ENCODE results near the gene CDKL5. TPM values are rescaled to one million over a fixed set of nuclear protein-coding genes. Genes with fewer than 3 reads are reported as not detected.

The CDKL5 gene
- total and polyA plus RNA-seq, 2 experiments from 2014 or later = 7.5 to 13.7 TPM

DNA sequence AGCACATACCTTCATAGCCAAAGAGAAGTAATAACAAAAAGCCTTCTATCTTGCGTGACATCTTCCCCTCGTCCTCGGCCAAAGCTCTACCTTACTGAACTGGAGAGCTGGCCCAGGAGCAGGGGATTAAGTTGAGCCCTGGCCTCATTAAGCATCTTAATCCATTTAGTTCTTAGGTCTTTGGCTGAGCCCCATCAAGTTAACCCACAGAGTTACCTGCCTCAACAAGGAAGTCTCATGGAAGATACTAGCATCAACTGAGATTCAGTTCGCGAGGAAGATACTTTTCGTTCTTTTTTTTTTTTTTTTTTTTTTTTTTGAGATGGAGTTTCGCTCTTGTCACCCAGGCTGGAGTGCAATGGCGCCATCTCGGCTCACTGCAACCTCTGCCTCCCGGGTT is 246.6 kb downstream of the CDKL5 start, which contains the start of gene RS1:
RS1 (minus strand) TSS at position 101 of the 400 bp plus-strand sequence; CDS start at position 61, 40 bp downstream.
- ATAC-seq (no peak), DNase-seq (ENCODE audit: low spot score) (no peak)
- H3K27me3 ChIP-seq (ENCODE audit: insufficient read depth) = no peaks in the 10 kb centered on the region
- H3K36me3 ChIP-seq (ENCODE audit: insufficient read depth) = no peaks in the 10 kb centered on the region
- no peaks in the 10 kb centered on the region for H3F3A ChIP-seq (replicated peaks; ENCODE audit: low read depth)
- H2AFZ ChIP-seq = no peak within 1 kb of the TSS
- no peaks in the 10 kb centered on the region for H3K9me3 Mint-ChIP-seq
- H3K27ac ChIP-seq (ENCODE audit: low read depth) = no peak within 1 kb of the TSS
- no peaks in the 10 kb centered on the region for H3K4me1 ChIP-seq (ENCODE audit: insufficient read depth)
- peaks cover 8% of the 10 kb centered on the region for H3K27me3 Mint-ChIP-seq (ENCODE audit: insufficient read depth, low read depth, poor library complexity)
- TF ChIP-seq ZNF331 (CRISPR knock-in tag; IDR thresholded peaks at IDR 0.05; ENCODE audit: low read depth) = no peak
- TF ChIP-seq JUNB (IDR thresholded peaks at IDR 0.05; ENCODE audit: unreplicated experiment) = no peak
- no peak for TF ChIP-seq NANOG (IDR thresholded peaks at IDR 0.05; ENCODE audit: borderline replicate concordance)
- TF ChIP-seq, protein P1, sequence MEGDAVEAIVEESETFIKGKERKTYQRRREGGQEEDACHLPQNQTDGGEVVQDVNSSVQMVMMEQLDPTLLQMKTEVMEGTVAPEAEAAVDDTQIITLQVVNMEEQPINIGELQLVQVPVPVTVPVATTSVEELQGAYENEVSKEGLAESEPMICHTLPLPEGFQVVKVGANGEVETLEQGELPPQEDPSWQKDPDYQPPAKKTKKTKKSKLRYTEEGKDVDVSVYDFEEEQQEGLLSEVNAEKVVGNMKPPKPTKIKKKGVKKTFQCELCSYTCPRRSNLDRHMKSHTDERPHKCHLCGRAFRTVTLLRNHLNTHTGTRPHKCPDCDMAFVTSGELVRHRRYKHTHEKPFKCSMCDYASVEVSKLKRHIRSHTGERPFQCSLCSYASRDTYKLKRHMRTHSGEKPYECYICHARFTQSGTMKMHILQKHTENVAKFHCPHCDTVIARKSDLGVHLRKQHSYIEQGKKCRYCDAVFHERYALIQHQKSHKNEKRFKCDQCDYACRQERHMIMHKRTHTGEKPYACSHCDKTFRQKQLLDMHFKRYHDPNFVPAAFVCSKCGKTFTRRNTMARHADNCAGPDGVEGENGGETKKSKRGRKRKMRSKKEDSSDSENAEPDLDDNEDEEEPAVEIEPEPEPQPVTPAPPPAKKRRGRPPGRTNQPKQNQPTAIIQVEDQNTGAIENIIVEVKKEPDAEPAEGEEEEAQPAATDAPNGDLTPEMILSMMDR (conservative IDR thresholded peaks at IDR 0.05; ENCODE audit: low read depth in 2 of 2) = no peak
- TF ChIP-seq, protein P2, sequence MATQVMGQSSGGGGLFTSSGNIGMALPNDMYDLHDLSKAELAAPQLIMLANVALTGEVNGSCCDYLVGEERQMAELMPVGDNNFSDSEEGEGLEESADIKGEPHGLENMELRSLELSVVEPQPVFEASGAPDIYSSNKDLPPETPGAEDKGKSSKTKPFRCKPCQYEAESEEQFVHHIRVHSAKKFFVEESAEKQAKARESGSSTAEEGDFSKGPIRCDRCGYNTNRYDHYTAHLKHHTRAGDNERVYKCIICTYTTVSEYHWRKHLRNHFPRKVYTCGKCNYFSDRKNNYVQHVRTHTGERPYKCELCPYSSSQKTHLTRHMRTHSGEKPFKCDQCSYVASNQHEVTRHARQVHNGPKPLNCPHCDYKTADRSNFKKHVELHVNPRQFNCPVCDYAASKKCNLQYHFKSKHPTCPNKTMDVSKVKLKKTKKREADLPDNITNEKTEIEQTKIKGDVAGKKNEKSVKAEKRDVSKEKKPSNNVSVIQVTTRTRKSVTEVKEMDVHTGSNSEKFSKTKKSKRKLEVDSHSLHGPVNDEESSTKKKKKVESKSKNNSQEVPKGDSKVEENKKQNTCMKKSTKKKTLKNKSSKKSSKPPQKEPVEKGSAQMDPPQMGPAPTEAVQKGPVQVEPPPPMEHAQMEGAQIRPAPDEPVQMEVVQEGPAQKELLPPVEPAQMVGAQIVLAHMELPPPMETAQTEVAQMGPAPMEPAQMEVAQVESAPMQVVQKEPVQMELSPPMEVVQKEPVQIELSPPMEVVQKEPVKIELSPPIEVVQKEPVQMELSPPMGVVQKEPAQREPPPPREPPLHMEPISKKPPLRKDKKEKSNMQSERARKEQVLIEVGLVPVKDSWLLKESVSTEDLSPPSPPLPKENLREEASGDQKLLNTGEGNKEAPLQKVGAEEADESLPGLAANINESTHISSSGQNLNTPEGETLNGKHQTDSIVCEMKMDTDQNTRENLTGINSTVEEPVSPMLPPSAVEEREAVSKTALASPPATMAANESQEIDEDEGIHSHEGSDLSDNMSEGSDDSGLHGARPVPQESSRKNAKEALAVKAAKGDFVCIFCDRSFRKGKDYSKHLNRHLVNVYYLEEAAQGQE (IDR thresholded peaks at IDR 0.05; ENCODE audit: unreplicated experiment) = no peak
- TF ChIP-seq EZH2phosphoT487 (IDR thresholded peaks at IDR 0.05; ENCODE audit: unreplicated experiment) = no peak
- TF ChIP-seq STAT1 (IDR thresholded peaks at IDR 0.05; ENCODE audit: unreplicated experiment) = no peak
- no peak for TF ChIP-seq ZNF114 (CRISPR knock-in tag; IDR thresholded peaks at IDR 0.05)
- TF ChIP-seq, protein P3, sequence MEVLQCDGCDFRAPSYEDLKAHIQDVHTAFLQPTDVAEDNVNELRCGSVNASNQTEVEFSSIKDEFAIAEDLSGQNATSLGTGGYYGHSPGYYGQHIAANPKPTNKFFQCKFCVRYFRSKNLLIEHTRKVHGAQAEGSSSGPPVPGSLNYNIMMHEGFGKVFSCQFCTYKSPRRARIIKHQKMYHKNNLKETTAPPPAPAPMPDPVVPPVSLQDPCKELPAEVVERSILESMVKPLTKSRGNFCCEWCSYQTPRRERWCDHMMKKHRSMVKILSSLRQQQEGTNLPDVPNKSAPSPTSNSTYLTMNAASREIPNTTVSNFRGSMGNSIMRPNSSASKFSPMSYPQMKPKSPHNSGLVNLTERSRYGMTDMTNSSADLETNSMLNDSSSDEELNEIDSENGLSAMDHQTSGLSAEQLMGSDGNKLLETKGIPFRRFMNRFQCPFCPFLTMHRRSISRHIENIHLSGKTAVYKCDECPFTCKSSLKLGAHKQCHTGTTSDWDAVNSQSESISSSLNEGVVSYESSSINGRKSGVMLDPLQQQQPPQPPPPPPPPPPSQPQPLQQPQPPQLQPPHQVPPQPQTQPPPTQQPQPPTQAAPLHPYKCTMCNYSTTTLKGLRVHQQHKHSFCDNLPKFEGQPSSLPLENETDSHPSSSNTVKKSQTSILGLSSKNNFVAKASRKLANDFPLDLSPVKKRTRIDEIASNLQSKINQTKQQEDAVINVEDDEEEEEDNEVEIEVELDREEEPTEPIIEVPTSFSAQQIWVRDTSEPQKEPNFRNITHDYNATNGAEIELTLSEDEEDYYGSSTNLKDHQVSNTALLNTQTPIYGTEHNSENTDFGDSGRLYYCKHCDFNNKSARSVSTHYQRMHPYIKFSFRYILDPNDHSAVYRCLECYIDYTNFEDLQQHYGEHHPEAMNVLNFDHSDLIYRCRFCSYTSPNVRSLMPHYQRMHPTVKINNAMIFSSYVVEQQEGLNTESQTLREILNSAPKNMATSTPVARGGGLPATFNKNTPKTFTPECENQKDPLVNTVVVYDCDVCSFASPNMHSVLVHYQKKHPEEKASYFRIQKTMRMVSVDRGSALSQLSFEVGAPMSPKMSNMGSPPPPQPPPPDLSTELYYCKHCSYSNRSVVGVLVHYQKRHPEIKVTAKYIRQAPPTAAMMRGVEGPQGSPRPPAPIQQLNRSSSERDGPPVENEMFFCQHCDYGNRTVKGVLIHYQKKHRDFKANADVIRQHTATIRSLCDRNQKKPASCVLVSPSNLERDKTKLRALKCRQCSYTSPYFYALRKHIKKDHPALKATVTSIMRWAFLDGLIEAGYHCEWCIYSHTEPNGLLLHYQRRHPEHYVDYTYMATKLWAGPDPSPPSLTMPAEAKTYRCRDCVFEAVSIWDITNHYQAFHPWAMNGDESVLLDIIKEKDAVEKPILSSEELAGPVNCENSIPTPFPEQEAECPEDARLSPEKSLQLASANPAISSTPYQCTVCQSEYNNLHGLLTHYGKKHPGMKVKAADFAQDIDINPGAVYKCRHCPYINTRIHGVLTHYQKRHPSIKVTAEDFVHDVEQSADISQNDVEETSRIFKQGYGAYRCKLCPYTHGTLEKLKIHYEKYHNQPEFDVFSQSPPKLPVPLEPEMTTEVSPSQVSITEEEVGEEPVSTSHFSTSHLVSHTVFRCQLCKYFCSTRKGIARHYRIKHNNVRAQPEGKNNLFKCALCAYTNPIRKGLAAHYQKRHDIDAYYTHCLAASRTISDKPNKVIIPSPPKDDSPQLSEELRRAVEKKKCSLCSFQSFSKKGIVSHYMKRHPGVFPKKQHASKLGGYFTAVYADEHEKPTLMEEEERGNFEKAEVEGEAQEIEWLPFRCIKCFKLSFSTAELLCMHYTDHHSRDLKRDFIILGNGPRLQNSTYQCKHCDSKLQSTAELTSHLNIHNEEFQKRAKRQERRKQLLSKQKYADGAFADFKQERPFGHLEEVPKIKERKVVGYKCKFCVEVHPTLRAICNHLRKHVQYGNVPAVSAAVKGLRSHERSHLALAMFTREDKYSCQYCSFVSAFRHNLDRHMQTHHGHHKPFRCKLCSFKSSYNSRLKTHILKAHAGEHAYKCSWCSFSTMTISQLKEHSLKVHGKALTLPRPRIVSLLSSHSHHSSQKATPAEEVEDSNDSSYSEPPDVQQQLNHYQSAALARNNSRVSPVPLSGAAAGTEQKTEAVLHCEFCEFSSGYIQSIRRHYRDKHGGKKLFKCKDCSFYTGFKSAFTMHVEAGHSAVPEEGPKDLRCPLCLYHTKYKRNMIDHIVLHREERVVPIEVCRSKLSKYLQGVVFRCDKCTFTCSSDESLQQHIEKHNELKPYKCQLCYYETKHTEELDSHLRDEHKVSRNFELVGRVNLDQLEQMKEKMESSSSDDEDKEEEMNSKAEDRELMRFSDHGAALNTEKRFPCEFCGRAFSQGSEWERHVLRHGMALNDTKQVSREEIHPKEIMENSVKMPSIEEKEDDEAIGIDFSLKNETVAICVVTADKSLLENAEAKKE (CRISPR knock-in tag; IDR thresholded peaks at IDR 0.05) = no peak
- TF ChIP-seq POLR2AphosphoS5 (IDR thresholded peaks at IDR 0.05; ENCODE audit: low read depth) = no peak
- TF ChIP-seq, protein P4, sequence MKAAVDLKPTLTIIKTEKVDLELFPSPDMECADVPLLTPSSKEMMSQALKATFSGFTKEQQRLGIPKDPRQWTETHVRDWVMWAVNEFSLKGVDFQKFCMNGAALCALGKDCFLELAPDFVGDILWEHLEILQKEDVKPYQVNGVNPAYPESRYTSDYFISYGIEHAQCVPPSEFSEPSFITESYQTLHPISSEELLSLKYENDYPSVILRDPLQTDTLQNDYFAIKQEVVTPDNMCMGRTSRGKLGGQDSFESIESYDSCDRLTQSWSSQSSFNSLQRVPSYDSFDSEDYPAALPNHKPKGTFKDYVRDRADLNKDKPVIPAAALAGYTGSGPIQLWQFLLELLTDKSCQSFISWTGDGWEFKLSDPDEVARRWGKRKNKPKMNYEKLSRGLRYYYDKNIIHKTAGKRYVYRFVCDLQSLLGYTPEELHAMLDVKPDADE (IDR thresholded peaks at IDR 0.05) = no peak
- no peak for TF ChIP-seq EZH2 (IDR thresholded peaks at IDR 0.05; ENCODE audit: low read depth, unreplicated experiment)
- H3K9me2 ChIP-seq (ENCODE audit: insufficient read depth) = no peaks in the 10 kb centered on the region
- H3K79me2 ChIP-seq (replicated peaks; ENCODE audit: insufficient read depth) = no peaks in the 10 kb centered on the region
- no peaks in the 10 kb centered on the region for H3K36me3 Mint-ChIP-seq (ENCODE audit: low read depth)
- no peak within 1 kb of the TSS for H3K4me3 Mint-ChIP-seq
- peaks cover 3% of the 10 kb centered on the region; the same call in 2 of the 3 replicates for H3K4me1 Mint-ChIP-seq
- H4K20me1 ChIP-seq (replicated peaks; ENCODE audit: insufficient read depth) = no peaks in the 10 kb centered on the region
- H3K4me3 ChIP-seq = no peak within 1 kb of the TSS
- H3K27ac Mint-ChIP-seq = no peak within 1 kb of the TSS
- H3K4me2 ChIP-seq = no peak within 1 kb of the TSS

All from GM23338 (cell line).